Ovary (tissue), 9 donors: ENCODE measurements around the gene COBL. TPM values are rescaled to one million over a fixed set of nuclear protein-coding genes. Genes with fewer than 3 reads are reported as not detected.

Experiments
- DNase-seq, 5 donors: peaks; one replicate each; pipeline ENCODE4 v3.0.0-alpha.2; 2019 to 2020
- H3K27ac ChIP-seq, 2 donors: fragments of 200-600 bp; one replicate each; pipeline versions ENCODE4 v1.5.1 to v1.8.0; 2019 to 2022
- H3K27me3 ChIP-seq: fragments of 200-600 bp; one replicate; pipeline ENCODE4 v1.8.0; 2022
- H3K36me3 ChIP-seq: fragments of 200-600 bp; sonication (generic); one replicate; pipeline ENCODE4 v1.5.1; 2019
- H3K4me1 ChIP-seq: one replicate; pipeline ENCODE4 v1.8.1; 2013; ENCODE audit warnings: mild to moderate bottlenecking, moderate library complexity; ENCODE audit not compliant: insufficient read depth
- H3K4me3 ChIP-seq: fragments of 200-600 bp; sonication (generic); one replicate; pipeline ENCODE4 v1.5.1; 2017
- H3K9me3 ChIP-seq, 2 donors: fragments of 200-600 bp in 1 of 2; sonication (generic) in 1 of 2; one replicate each; pipeline versions ENCODE4 v1.5.1 to v1.8.1; 2013 to 2019; ENCODE audit warnings: mild to moderate bottlenecking in 1 of 2, moderate library complexity in 1 of 2
- EP300 ChIP-seq: sonication (generic); formaldehyde crosslinking; IDR thresholded peaks from one replicate; pipeline ENCODE4 v1.6.1; 2017; ENCODE audit warnings: antibody characterized with exemption
- POLR2A ChIP-seq: fragments of 450-650 bp; IDR thresholded peaks from one replicate; pipeline ENCODE4 v1.6.1; 2017; ENCODE audit warnings: antibody characterized with exemption, mild to moderate bottlenecking, moderate library complexity
- WGBS, 3 donors: extraction: QIAGEN DNeasy Blood & Tissue Kit in 1 of 3; methylation state at CpG; one replicate each; pipeline versions ENCODE4 v1.1.5 to v1.1.7; 2013 to 2017; 5-methylcytosine and 5-hydroxymethylcytosine counted together
- intact Hi-C, 4 donors: fragments of 100-400 bp; cut with DNase I; formaldehyde crosslinking; loops; one replicate each; pipeline versions ENCODE4 v1.11.0 to v1.15.1; 2022 to 2023
- polyA plus RNA-seq, 2 donors: library from polyadenylated mRNA; stranded (reverse); fragments of 200-250 nt in 1 of 2; fragments of 350-450 nt in 1 of 2; fragmentation: Illumina TruSeq in 1 of 2; extraction: RNeasy Lipid Tissue Mini Kit (QIAGEN cat#74804) in 1 of 2; gene quantifications; one replicate each; pipeline ENCODE4 v1.2.3, GENCODE V29; 2013 to 2014
- total RNA-seq, 7 donors: library from RNA; depleted of rRNA in 2 of 7; stranded (reverse); fragments of >200 nt in 2 of 7; fragmentation: NEBNext Ultra II Directional in 3 of 7; extraction: Animal tissue kit (Norgen Biotek cat#: 25700) in 3 of 7; gene quantifications; one replicate each; pipeline versions ENCODE4 v1.1.0 to v1.2.4, GENCODE V29; 2016 to 2023
- TF ChIP-seq, protein P1 (sequence below), 3 donors: fragments of 450-650 bp in 2 of 3; fragments of 200-600 bp in 1 of 3; IDR thresholded peaks; one replicate each; pipeline versions ENCODE4 v1.5.1 to v1.8.0; 2016 to 2022; ENCODE audit warnings: antibody characterized with exemption in 3 of 3, mild to moderate bottlenecking in 1 of 3
- donor health status: DM: no; HTN: no; CAD: no; lungs with moderate emphysema.
- donor health status: DM: no; HTN: no; CAD: no.
- donor health status: Bipolar disorder and iron deficiency.
- donor health status: DM: yes; HTN: yes; CAD: no.
- donor health status: DM: no; HTN: no; CAD: no.
- donor health status: DM: yes; HTN: yes; CAD: no.

COBL gene
- total and polyA plus RNA-seq, 9 donors: 0.87 to 33.4 (median 3.9) TPM

DNA sequence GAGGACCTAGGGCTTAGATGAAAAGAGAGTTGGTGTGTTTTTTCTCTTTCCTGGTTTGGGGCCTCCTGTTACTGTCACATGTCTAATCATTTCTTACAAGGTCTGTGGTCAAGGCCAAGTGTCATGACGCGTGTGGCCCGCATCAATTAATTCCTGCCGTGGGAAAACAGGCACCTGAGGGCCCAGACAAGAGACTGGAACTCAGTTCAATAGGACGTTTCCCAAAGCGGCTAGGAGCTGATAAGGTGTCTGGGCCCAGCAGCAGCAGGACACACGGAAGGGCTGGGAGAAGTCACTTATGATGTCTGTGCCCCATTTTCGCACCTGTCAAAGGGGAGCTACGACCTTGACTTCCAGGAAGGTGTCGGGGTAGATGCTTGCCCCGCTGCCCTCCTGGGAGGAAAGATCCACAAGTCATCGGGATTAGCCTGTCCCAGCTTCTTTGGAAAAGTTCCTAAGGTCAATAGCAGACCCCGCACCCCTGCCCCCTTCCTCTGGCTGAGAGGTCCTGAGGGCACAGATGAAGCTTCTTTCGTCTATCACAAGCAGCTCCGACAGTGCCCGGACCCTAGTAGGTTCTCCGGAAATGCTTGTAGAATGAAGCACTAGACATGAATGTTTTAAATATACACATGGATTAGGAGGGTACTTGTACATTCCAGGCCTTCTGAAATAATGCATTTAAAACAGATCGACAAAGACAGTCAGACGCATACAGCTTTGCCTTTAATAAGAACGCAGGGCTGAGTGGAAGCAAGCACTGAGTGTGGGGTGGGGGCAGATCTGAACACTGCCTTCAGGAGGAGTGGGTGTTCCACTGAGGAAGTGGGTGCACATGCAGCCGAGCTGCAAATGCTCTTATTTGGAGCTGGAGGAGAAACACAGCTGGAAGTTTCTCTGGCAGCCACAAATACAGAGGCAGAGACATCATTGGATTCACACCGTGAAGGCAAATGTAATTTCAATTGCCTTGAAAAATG is 296.4 kb downstream of the COBL start:
- Histone ChIP-seq H3K4me3 (no peak overlapping the region), H3K27me3 (no peaks in the 10 kb centered on the region), H3K27ac (no peak overlapping the region), H3K9me3 (no peaks in the 10 kb centered on the region), H3K36me3 (no peaks in the 10 kb centered on the region), H3K4me1 (no peaks in the 10 kb centered on the region)
- TF ChIP-seq, protein P1, sequence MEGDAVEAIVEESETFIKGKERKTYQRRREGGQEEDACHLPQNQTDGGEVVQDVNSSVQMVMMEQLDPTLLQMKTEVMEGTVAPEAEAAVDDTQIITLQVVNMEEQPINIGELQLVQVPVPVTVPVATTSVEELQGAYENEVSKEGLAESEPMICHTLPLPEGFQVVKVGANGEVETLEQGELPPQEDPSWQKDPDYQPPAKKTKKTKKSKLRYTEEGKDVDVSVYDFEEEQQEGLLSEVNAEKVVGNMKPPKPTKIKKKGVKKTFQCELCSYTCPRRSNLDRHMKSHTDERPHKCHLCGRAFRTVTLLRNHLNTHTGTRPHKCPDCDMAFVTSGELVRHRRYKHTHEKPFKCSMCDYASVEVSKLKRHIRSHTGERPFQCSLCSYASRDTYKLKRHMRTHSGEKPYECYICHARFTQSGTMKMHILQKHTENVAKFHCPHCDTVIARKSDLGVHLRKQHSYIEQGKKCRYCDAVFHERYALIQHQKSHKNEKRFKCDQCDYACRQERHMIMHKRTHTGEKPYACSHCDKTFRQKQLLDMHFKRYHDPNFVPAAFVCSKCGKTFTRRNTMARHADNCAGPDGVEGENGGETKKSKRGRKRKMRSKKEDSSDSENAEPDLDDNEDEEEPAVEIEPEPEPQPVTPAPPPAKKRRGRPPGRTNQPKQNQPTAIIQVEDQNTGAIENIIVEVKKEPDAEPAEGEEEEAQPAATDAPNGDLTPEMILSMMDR (IDR thresholded peaks at IDR 0.05): no peak
- TF ChIP-seq POLR2A (no peak), EP300 (no peak)
- no peak for DNase-seq
- 80 to 84% (median 84%) methylated on average over 22 of the region's 22 CpGs for WGBS, 3 donors
- intact Hi-C loops: no loop called here

DNA sequence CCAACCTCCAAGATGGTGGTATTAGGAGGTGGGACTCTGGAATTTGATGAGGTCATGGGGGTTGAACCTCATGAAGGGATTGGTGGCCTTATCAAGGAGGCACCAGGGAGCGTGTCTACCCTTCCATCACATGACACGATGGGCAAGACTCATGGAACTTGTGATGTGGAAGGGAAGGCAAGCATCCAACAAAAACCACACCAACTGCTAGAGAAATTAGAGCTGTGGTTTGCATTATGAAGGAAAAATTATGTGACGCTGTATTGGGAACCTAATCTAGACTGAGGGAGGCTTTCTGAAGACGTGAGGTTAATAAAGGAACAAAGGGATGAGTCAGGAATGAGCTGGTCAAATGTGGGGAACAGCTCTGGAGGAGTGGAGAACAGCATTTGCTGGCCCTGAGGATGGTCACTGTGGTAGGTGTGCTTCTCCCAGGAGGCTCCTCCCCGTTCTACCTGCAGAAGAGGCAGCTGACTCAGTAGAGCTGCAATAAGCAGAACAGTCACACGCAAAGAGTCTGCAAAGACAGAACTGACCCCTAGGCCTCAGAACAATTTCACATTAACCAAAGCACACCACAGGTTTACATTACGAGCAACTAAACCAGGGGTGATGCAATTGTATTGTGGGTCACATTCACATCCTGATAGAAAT is 297.3 kb downstream of the COBL start:
- H3K27ac ChIP-seq: no peak overlapping the region
- TF ChIP-seq POLR2A (no peak), EP300 (no peak)
- TF ChIP-seq, protein P1 (IDR thresholded peaks at IDR 0.05): no peak
- no peaks in the 10 kb centered on the region for H3K4me1 ChIP-seq
- DNase-seq: no peak
- intact Hi-C loops: no loop called here
- no peaks in the 10 kb centered on the region for H3K27me3 ChIP-seq
- WGBS, 3 donors: 88 to 93% (median 90%) methylated on average over 7 of the region's 7 CpGs
- H3K36me3 ChIP-seq: no peaks in the 10 kb centered on the region
- H3K4me3 ChIP-seq: no peak overlapping the region
- no peaks in the 10 kb centered on the region for H3K9me3 ChIP-seq

DNA sequence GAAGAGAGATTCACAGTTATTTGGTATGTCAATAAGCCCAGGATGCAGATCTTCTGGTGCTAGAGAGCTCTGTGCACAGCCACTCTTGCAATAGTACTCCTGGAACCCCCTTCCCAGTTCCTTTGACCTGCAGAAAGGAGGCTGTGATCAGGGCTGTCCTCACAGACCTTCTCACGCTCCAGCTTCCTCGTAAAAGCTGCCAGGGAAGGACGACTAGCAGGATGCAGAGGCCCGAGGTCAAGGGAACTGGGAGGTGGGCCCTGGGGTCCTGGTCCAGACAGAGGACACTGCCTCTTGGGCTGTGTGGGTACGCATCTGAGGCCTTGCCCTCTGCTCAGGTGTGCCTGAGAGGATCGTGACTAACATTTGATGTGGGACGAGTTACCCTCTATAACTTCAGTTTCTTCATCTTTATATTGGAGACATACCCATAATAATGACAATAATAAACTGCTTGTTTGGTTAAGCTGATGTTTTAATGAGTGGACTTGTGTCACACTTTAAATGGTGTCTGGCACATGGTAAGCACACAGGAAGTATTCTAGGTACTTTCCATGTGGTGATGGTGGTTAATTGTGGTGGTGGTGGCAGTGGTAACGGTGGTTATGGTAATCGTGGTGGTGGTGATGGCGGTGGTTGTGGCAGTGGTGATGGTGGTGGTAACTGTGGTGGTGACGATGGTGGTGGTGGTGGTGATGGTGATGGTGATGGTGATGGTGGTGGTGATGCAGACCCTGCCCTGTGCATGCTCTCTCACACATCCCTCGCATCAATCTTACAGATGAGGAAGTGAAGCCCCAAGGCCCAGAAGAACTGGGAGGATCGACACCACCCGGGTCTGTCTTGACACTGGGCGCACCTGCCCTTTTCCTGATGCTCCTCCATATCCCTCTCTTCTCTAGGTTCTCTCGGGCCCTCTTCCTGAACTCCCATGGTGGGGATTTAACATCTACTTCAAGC is 298.8 kb downstream of the COBL start:
- no peaks in the 10 kb centered on the region for H3K27me3 ChIP-seq
- 85 to 87% (median 86%) methylated on average over 16 of the region's 16 CpGs for WGBS, 3 donors
- H3K4me3 ChIP-seq: no peak overlapping the region
- H3K27ac ChIP-seq: no peak overlapping the region
- intact Hi-C loops: no loop called here
- no peaks in the 10 kb centered on the region for H3K36me3 ChIP-seq
- no peaks in the 10 kb centered on the region for H3K9me3 ChIP-seq
- no peaks in the 10 kb centered on the region for H3K4me1 ChIP-seq
- DNase-seq: no peak
- TF ChIP-seq, protein P1 (IDR thresholded peaks at IDR 0.05): no peak
- TF ChIP-seq EP300: no peak
- TF ChIP-seq POLR2A: no peak

DNA sequence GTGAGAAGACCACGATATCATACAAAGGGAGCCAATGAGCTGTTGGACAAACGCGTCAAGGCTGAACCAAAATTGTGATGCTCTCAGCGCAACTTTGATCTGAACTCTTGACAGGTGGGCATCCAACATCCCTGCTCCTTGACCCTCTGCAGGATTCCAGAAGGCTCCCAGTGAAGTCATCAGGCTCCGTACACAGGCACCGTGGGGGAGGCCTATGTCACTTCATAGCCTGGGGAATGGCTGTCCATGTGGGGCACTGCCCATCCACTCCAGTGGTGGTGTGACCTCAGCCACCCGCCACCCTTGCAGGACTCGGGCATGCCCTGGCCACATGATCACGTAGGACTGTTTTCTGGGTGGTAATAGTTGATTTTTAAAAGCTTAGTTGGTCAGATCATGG is 300.1 kb downstream of the COBL start:
- TF ChIP-seq, protein P1 (IDR thresholded peaks at IDR 0.05): no peak
- TF ChIP-seq POLR2A (no peak), EP300 (no peak)
- 92 to 95% (median 93%) methylated on average over 9 of the region's 9 CpGs for WGBS, 3 donors
- intact Hi-C loops: no loop called here
- H3K4me1 ChIP-seq: no peaks in the 10 kb centered on the region
- DNase-seq: no peak
- H3K27ac ChIP-seq: no peak overlapping the region
- H3K9me3 ChIP-seq: no peaks in the 10 kb centered on the region
- no peaks in the 10 kb centered on the region for H3K27me3 ChIP-seq
- no peaks in the 10 kb centered on the region for H3K36me3 ChIP-seq
- no peak overlapping the region for H3K4me3 ChIP-seq
